GM21529 (cell line): ENCODE results near the gene FOXE1.

Experiments
- ATAC-seq: cut with Tn5 transposase; IDR thresholded peaks from one replicate; pipeline ENCODE4 v1.9.1; 2021; ENCODE audit not compliant: unreplicated experiment

The FOXE1 gene

DNA sequence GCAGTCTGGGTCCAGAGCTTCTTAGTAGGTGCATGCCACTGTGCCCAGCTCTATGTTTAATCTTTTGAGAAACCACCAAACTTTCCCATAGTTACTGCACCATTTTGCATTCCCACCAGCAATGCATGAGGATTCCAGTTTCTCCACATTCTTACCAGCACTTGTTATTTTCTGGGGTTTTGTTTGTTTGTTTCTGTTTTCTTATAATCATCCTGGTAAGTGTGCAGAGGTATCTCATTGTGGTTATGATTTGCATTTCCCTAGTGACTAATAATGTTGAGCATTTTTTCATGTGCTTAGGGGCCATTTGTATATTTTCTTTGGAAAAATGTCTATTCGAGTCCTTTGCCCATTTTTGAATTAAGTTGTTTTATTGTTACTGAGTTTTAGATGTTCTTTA is 11.4 kb downstream of the FOXE1 start:
- no peak for ATAC-seq

DNA sequence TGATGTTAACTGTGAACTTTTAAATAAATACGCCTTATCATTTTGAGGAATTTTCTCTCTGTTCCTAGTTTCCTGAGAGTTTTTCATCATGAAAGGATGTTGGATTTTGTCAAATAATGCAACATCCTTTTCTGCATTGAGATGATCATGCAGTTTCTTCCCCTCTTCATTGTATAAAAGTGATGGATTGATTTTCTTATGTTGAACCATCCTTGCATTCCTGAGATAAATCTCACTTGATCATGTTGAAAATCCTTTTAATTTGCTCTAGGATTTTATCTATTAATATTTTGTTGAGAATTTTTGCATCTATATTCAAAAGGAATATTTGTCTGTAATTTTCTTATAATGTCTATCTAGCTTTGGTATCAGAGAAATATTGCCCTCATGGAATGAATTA is 13.3 kb downstream of the FOXE1 start:
- no peak for ATAC-seq

DNA sequence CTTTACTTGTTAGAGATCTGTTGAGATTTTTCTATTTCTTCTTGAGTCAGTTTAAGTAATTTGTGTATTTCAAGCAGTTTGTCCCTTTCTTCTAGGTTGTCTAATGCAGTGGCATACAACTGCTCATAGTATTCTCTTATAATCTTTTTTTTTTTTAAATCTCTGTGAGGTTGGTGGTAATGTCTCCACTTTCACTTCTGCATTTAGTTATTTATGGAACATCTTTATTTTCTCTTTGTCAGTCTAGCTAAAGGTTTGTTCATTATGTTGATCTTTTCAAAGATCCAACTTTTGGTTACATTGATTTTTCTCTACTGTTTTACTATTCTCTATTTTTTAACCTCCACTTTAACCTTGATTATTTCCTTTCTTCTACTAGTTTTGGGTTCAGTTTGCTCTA is 13.8 kb downstream of the FOXE1 start:
- ATAC-seq = no peak

DNA sequence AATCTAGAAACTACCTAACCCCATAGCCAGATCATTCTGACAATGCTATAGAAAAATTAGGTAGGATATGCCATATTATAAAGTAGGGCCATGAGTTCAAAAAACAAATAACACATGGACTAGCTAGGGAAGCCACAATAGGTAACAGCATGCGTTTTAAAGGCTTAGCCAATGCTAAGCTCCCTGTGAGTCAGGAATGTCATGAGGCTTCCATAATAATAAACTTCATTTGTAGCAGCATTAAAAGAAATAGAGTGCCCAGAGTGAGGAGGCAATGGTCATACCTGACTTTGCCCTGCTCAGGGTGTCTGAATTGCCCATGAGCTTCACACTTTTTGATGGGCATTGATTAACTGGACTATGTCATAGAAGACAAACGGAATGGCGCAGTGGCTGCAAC is 15.8 kb downstream of the FOXE1 start:
- ATAC-seq = no peak

DNA sequence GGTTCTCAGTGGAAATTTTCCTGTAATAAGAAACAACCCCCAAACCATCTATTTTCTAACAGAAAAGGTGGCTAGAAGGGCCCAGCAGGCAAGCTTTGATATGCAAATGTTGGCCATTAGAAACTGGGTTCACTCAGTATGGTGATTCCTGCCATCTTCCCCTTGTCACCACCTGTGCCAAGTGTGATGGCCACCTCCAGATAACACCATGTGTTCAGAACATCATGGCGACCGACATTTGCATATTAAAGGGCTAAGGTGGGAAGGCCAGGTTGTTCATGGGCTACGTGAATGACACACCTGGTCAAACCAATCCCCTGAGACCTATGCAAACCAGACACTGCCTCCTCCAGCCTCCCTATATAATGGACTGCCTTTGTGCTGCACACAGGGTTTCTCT is 20.4 kb downstream of the FOXE1 start:
- no peak for ATAC-seq

DNA sequence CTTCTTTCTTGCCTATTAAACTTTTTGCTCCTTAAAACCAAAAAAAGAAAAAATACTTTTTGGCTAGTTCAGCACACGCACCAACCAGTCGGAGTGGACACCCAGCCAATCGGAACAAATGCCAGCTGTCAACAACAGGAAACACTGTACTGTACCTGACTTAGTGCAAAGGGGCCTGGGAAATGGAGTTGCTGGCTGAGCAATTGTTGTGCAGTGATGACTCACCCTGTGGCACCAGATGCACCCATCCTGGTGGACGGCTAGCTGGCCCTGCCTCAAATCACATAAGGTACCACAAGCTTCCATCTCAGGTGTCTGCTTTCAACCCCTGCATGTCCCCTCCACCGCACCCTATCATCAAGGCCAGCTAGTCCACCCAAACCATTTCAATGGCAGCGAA is 20.9 kb downstream of the FOXE1 start:
- no peak for ATAC-seq

DNA sequence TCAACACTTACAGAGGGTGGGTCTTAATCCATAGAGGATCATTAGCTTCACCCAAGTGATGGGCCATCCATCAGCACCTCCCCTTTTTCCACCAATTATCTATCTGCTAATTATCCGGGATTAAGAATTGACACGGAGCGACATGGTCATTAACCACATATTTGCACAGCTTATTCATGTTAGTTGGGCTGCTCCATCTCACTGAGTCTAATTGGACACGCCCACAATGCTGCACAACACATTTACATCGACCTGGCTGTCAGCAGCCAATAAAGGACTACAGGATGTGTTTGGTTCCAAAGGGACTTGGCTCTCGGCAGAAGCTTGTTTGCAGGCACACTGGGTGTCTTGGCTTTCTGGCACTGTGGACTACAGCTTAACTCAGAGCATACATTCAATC is 21.6 kb downstream of the FOXE1 start:
- ATAC-seq = no peak

DNA sequence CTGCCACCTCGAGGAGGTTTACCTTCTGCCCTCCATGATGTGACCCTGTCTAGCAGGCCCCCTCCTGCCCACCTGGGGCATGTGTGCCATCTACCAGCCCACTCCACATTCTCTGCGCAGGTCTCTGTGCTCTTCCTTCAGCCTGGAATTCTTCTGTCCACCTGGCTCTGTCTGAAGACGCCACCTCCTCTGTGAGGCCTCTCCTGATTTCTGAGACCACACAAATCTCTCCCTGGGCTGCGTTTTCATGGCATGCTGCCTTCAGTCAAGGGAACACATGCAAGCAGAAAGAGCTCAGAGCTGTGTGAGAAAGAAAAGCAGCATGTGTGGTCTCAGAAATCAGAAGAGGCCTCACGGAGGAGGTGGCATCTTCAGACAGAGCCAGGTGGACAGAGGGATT is 22.1 kb downstream of the FOXE1 start:
- ATAC-seq = no peak

DNA sequence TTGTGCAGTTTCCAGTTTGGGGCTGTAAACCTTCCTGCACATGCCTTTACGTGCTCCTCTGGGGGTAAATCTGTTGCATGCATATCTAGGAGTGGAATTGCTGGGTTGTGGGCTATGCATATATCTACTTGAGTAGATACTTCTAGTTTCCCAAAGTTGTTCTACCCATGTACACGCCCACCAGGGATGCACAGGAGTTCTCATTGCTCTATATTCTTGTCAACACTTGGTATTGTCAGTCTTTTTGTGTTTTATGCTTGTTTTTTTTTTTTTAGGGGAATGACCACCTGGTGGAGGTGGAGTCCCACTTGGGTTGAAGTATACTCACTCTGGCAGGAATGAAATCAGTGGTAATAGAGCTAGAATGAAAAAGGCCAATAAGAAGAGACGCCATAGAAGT is 23.0 kb downstream of the FOXE1 start:
- ATAC-seq = no peak

DNA sequence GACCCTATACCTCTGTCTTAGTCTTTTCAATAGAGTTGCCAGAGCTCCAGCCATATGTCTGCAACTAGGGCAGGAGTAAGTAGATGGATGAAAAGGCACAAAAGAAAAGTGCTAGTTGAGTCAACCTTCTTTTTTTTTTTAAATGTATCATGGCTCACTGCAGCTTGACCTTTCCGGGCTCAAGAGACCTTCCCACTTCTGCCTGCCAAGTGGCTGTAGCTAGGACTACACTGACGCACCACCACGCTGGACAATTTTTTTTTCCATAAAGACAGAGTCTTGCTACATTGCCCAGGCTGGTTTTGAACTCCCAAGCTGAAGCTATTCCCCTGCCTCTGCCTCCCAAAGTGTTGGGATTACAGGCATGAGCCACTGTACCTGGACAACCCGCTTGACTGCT is 27.3 kb downstream of the FOXE1 start:
- no peak for ATAC-seq

DNA sequence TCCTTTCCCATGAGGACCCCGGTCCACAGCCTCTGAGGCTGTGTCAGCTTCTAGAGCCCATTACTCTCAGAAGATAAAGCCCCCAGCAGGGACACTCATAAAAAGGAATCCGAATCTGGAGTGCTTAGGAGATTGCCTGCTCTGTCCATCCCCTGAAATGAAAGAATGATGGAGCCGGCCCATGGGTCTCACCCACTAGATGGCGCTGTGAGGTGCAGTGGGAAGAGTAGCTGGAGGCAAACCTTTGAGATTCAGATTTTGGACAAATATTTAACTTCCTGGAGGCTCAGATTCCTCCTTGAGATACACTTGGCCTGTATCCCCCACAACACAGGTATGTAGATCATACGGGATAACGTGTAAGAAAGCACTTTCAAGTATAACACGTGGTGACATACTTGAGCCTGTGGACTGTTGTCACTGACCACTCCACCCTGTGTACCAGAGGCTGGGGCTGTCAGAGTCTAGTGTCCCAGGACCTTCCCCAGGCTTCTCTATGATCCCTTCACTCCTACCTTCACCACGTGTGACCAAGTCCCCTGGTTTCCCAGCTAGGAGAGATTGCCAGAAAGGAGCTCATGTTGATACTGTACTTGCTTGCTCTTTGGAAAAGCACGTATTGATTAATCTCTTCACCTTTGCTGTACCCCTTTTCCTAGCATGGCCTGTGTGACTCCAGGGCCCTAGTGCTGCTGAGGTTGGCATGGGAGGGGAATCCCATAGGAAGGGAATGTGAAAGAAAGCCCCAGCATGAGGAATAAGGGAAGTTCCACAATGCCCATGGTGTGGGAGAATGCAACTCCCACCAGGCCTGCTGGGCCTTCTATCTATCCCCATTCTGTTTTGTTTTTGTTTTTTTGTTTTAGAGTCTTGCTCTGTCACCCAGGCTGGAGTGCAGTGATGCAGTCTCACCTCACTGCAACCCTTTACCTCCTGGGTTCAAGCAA is 37.2 kb downstream of the FOXE1 start:
- no peak for ATAC-seq

DNA sequence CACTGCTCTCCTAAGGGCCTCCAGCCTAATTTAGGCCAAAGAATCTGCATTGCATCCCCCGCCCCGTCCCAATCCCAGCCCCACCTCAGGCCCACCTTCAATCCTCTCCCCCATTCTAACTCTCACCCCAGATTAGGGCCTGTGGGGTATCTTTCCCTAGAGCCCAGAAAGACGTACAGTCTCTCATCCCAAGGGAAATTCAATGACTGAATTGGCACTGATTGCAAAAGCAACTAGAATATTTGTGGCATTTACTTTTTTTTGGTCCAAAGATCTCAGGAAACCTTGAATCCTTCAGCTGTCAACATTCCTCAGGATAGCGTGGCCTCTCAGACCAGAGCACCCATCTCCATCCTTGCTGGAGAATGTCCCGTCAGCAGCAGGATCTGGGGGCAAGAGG is 38.7 kb downstream of the FOXE1 start:
- ATAC-seq = no peak

DNA sequence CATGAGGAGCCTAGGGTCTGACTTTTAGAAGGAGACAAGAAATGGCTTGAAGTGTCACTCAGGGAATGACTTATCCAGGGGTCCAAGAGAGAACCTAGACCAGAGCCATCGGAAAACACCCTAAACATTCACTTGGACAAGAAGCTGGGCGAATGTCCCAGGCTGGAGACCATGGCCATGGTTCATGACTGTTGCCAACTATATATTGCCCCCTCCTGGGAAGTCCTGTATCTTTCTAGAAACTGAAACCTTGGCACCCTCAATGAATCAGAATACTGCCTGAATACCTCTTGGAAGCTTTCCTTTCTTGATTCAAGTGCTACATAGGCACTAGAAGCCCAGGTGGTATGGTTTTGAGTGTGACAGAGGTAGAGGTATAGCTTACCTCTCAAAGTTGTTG is 39.4 kb downstream of the FOXE1 start:
- ATAC-seq = no peak

DNA sequence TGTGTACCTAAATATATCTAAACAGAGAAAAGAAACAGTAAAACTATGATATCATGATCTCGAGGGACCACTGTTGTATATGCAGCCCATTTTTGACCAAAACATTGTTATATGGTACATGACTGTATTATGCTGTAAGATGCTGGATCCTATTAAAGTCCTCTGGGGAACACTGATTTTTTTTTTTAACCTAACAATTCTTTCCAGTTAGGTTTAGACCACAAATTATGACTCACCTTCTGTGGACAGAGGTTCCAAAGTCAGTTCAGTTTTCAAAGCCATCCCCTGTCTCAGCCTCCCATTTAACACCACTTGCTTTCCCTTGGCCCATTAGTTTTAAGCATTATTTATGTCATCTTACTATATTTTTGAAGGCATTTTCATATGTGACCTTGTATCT is 42.2 kb downstream of the FOXE1 start:
- no peak for ATAC-seq

DNA sequence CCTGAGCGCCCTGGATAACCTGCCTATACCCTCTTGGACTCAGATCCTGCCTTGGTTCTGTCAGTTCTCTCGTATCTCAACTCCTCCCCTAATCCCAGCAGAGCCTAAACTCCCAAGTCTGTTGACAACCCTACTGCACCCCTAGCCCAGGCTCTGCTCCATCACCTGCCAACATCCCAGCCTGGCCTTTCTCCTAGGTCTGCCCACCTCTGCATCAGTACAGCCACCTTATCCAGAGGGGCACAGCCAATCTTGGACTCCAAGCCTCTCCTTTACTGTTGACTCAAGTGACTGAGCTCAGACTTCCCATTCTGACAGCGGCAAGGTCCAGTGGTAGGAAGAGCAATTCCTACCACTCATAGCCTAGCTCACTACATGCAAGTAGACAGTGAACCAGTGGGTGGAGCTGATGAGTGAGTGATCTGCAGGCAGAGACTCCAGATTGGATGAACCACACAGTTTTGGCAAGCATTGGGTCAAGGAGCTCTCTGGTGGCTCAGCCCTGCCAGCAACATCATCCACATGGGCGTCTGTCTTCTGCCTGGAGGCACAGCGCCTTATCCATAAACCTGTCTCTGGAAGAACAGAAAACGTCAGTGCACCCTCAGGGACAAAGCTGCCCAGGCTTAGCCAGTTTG is 42.8 kb downstream of the FOXE1 start:
- ATAC-seq = no peak

DNA sequence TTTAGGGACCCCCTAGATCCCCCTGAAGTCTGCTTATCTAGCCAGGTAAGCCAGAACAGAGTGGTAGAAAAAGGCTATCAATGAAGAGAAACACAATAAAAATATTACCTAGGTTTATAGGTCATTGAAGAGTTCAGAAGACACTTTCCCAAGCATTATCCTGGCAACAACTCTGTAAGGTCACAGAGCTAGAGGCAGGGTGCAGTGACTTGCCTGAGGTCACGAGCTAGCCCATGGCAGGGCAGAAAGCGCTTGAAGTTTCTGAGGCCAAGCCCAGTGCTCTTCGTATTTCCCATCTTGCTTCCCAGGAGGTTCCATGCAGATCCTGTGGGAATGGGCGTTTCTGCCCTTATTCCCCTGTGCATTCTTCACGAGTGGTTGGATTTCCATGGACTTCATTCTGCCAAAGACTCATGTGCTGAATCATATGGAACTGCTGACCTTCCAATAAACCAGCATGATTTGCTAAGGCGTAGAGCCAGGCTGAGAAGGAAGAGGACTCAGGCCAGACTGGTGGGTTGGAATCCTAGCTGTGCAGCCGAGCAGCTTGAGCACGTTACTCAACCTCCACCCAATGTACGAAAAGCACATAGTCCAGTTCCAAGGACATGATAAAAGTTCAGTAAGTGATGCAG is 47.2 kb downstream of the FOXE1 start:
- no peak for ATAC-seq

DNA sequence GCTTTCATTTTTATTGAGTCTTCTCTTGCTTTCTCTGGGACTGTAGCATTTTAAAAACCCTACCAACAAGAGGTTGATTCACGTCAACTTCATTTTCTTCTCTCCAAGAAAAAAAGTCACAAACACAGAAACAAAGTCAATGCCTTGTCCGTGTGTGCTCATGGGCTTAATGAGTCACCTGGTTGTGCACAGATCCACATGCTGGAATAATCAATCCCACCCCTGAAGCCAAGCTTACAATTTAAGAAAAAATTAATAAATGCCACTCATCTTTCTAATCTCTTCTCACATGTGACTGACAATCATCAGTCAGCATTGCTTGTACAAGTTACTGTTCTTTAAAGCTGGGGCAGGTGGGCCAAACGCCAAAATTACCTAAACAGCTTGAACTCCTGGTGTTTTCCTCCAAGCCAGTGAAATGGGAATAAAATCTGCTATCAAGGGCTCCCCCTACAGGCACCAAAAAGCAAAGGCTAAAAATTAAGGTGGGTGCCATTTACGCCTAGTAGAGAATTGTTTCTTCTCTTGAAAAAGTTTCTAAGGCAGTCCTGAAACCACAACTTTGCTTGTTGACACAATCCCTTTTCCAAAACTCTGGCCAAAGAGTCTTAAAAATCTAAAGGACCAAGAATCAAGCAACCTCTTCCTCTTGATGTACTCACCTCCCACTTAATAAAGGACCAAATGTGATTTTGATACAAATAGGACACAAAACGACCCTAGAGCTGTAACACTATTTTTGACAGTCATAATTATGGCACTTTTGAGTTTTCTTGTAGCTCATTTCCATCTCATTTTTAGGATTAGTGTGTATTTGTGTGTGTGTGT is 47.9 kb downstream of the FOXE1 start:
- ATAC-seq = no peak

DNA sequence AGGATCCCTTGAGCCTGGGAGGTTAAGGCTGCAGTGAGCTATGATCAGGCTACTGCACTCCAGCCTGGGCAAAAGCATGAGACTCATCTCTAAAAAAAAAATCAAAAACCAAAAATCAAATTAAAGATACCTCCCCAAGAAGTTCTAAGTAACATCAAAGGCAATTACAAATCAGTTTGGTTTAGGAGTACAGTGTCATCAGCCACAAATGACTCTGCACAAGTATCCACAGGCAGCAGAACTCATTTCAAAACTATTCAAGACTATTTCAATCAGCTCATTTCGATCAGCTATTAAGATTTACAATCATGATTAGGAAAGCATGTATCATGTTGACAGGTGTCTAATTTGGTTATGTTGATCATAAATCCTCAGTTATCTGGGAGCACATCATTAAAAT is 50.2 kb downstream of the FOXE1 start:
- no peak for ATAC-seq

DNA sequence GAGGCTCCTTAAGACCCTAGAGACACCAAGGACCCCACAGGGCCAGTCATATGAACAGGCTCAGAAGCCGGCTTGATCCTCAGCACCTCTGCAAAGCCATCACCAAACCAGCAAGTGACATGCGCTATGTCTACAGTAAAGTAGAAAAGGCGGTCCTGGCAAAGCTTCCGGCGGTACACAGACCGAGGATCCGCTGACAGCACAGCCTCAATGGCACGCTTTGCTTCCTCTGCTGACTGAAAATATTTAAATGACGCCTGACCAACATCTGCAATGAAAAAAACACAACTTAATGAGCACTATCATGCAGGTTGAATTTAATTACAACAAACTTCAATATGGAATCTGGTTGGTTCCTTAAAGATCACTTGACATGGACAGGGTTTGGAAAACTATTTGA is 51.7 kb downstream of the FOXE1 start:
- no peak for ATAC-seq

DNA sequence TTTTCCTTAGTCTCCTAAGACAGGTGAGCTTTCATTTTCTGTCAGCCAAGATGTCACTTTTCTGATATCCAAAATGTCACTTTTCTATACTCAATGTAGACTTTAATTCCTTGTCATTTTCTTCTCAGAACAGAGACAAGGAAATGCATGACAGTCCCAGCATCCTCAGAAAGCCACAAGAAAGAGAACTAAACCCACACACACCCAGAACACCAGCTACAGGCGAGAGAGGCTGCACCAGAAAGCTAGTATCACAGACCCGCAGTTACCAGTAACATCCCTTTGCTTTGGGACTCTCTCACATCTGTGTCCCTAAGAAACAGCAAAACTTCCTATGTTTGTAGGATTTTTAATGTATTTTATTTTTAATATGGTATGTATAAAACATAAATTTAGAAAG is 52.2 kb downstream of the FOXE1 start:
- ATAC-seq = no peak
